Measurements from ENCODE around the gene ANKRD65. TPM values are rescaled to one million over a fixed set of nuclear protein-coding genes. Genes with fewer than 3 reads are reported as not detected.

ANKRD65 gene
- total and polyA plus RNA-seq, 2 donors (not counting 3 experiments of a cell fraction or from before 2014, with no cell fraction given) = 0.15 to 0.38 TPM

- H3K79me2 ChIP-seq (ENCODE audit: control insufficient read depth, insufficient read depth, low read length) = peaks cover 4% of the 10 kb centered on the region
- no peak overlapping the region for H3K27ac ChIP-seq (ENCODE audit: insufficient read depth, low read depth, low read length)
- no peak for DNase-seq (ENCODE audit: low read depth, low spot score)
- no peak for TF ChIP-seq MYC (IDR thresholded peaks at IDR 0.05; ENCODE audit: low read depth, low read length)
- TF ChIP-seq FOS (IDR thresholded peaks at IDR 0.05; ENCODE audit: borderline replicate concordance, insufficient read depth, low read length) = no peak
- TF ChIP-seq EZH2 (IDR thresholded peaks at IDR 0.05; ENCODE audit: borderline replicate concordance, low read depth, low read length, severe bottlenecking) = no peak
- TF ChIP-seq JUN (IDR thresholded peaks at IDR 0.05; ENCODE audit: borderline replicate concordance, insufficient read depth, insufficient read length, low read depth) = no peak
- no peak for TF ChIP-seq POLR2AphosphoS5 (IDR thresholded peaks at IDR 0.05; ENCODE audit: insufficient read depth, low read depth, low read length)
- no peak for TF ChIP-seq POLR2A (IDR thresholded peaks at IDR 0.05; ENCODE audit: low read depth, low read length)
- no peak for TF ChIP-seq CTCF (IDR thresholded peaks at IDR 0.05; ENCODE audit: extremely low read depth in 1 of 2, insufficient read depth in 1 of 2, low read depth in 1 of 2, low read length in 2 of 2)
- no peak for TF ChIP-seq MAX (IDR thresholded peaks at IDR 0.05; ENCODE audit: insufficient read depth, insufficient read length)
- no peak for TF ChIP-seq GATA2 (IDR thresholded peaks at IDR 0.05; ENCODE audit: insufficient read depth, insufficient read length, low read depth, low read length)
- H2AFZ ChIP-seq (ENCODE audit: low read depth, low read length) = no peak overlapping the region
- no peak overlapping the region for H3K4me2 ChIP-seq (ENCODE audit: insufficient read depth, low read length)
- dilution Hi-C loops (cut with MboI; ENCODE audit: extremely low pct_ligation_motif_present, low sequenced_read_pairs) = no loop called here
- no peaks in the 10 kb centered on the region for H3K9me3 ChIP-seq (replicated peaks; ENCODE audit: control insufficient read depth, insufficient read depth, low read length)
- H3K9me1 ChIP-seq (replicated peaks; ENCODE audit: control insufficient read depth, extremely low read depth, insufficient read depth, low read length) = no peaks in the 10 kb centered on the region
- CTCF ChIA-PET = interaction anchor here (0.8 kb wide), 1 partner anchor 53 kb away, joined by 3 read pairs; no protein-coding TSS in a partner anchor
- no peak overlapping the region for H3K9ac ChIP-seq (replicated peaks; ENCODE audit: extremely low read depth, insufficient read depth, low read length)
- no peak overlapping the region for H3K4me3 ChIP-seq (replicated peaks in 1 of 3; ENCODE audit: insufficient read depth in 1 of 3, low read depth in 1 of 3, low read length in 3 of 3)
- POLR2A ChIA-PET = no interaction called here
- no peaks in the 10 kb centered on the region for H4K20me1 ChIP-seq (replicated peaks; ENCODE audit: control insufficient read depth, extremely low read depth, insufficient read depth, low read length)
- peaks cover 38 to 42% of the 10 kb centered on the region in 2 experiments for H3K36me3 ChIP-seq (ENCODE audit: control insufficient read depth in 2 of 2, extremely low read depth in 1 of 2, insufficient read depth in 2 of 2, low read length in 2 of 2)
- no peaks in the 10 kb centered on the region for H3K4me1 ChIP-seq (ENCODE audit: control insufficient read depth, extremely low read depth, insufficient read depth, low read length)
- intact Hi-C loops (cut with micrococcal nuclease) = no loop called here
- no peaks in the 10 kb centered on the region for H3K27me3 ChIP-seq (ENCODE audit: control insufficient read depth in 2 of 2, insufficient read depth in 2 of 2, low read length in 2 of 2)
- no TSS peak for BruUV-seq (replicated peaks)
- no peak for FAIRE-seq
These were observed 33.7 kb downstream of the ANKRD65 start for GRCh38 chr1:1387098-1388077.
